ENCODE results near the gene SIX2. TPM values are rescaled to one million over a fixed set of nuclear protein-coding genes. Genes with fewer than 3 reads are reported as not detected.

Gene SIX2
- total RNA-seq, 6 experiments from 2014 or later = not detected

DNA sequence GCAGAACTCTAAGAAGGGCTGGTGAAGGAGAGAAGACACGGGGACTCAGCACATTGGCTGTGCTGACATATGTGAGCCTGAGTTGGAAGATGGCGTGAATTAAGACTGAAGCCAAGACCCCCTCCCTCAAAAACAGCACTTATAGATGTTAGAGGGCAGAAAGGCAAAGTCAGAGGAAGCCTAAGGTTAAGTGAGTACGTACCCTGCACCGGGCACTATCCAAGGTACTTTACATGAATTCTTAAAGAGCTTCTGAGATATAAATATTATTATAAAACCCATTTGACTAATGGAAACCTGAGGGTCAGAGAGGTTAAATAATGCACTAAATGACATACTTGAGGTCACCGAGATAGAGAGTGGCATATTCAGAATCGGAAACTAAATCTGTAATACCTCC, 42.2 kb downstream of the SIX2 start:
- Mint-ChIP-seq H3K36me3 (ENCODE audit: low read depth) (no peaks in the 10 kb centered on the region), H3K9me3 (no peaks in the 10 kb centered on the region), H3K27ac (no peak overlapping the region), H3K4me3 (no peak overlapping the region), H3K27me3 (ENCODE audit: insufficient read depth) (peaks cover 21% of the 10 kb centered on the region), H3K4me1 (ENCODE audit: low read depth) (peaks cover 14% of the 10 kb centered on the region)
- DNase-seq = no peak
- TF ChIP-seq, protein P1, sequence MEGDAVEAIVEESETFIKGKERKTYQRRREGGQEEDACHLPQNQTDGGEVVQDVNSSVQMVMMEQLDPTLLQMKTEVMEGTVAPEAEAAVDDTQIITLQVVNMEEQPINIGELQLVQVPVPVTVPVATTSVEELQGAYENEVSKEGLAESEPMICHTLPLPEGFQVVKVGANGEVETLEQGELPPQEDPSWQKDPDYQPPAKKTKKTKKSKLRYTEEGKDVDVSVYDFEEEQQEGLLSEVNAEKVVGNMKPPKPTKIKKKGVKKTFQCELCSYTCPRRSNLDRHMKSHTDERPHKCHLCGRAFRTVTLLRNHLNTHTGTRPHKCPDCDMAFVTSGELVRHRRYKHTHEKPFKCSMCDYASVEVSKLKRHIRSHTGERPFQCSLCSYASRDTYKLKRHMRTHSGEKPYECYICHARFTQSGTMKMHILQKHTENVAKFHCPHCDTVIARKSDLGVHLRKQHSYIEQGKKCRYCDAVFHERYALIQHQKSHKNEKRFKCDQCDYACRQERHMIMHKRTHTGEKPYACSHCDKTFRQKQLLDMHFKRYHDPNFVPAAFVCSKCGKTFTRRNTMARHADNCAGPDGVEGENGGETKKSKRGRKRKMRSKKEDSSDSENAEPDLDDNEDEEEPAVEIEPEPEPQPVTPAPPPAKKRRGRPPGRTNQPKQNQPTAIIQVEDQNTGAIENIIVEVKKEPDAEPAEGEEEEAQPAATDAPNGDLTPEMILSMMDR (IDR thresholded peaks at IDR 0.05) = no peak

DNA sequence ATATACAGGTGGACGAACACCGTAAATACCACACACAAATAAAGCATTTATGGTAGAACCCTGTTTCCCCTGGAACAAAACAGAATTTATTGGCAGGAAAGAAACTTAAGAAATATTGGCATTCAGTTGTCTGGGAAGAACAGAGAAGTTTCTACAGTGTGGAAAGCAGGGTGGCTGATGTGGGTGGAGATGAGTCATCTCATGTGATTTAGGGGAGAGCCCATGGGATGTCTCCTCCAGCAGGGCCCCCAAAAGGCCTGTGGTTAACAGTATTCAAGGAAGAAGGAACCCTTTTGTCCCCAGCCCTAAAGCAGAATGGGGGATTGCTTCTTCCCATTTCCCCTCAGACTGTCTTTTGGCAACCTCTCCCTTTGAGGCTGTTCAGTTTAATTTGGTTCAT, 43.6 kb downstream of the SIX2 start:
- H3K27me3 Mint-ChIP-seq (ENCODE audit: insufficient read depth) = peaks cover 20% of the 10 kb centered on the region
- H3K4me3 Mint-ChIP-seq = no peak overlapping the region
- TF ChIP-seq, protein P1 (IDR thresholded peaks at IDR 0.05) = no peak
- H3K27ac Mint-ChIP-seq = no peak overlapping the region
- H3K4me1 Mint-ChIP-seq (ENCODE audit: low read depth) = peaks cover 6% of the 10 kb centered on the region
- no peaks in the 10 kb centered on the region for H3K9me3 Mint-ChIP-seq
- H3K36me3 Mint-ChIP-seq (ENCODE audit: low read depth) = no peaks in the 10 kb centered on the region
- DNase-seq = no peak

DNA sequence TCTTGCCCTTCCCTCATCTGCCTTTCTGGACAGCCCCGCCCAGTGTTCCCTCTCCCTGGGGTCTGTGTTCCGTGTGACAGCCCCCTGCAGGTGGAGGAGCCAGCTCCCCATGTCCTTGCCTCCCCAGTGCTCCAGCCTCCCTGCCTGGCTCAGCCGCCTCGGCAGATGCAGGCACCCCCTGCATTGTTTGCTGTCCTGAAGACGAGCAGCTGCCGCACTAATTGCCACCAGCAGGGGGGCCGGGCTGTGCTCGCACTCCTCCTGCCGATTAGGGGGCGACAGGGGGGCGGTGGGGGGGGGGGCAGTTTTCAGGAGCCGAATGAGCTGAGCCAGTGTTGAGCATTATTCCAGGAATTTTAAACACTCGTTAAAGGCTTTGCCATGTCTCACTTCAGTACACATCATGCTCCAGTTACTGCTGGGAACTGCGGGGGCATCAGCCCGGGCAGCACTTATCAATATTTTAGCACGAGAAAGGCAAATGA, 44.5 kb downstream of the SIX2 start:
- DNase-seq = no peak
- Mint-ChIP-seq H3K27me3 (ENCODE audit: insufficient read depth) (peaks cover 20% of the 10 kb centered on the region), H3K4me3 (no peak overlapping the region), H3K36me3 (ENCODE audit: low read depth) (no peaks in the 10 kb centered on the region), H3K9me3 (no peaks in the 10 kb centered on the region), H3K27ac (no peak overlapping the region), H3K4me1 (ENCODE audit: low read depth) (peaks cover 11% of the 10 kb centered on the region)
- TF ChIP-seq, protein P1 (IDR thresholded peaks at IDR 0.05) = peak; percentile 66

DNA sequence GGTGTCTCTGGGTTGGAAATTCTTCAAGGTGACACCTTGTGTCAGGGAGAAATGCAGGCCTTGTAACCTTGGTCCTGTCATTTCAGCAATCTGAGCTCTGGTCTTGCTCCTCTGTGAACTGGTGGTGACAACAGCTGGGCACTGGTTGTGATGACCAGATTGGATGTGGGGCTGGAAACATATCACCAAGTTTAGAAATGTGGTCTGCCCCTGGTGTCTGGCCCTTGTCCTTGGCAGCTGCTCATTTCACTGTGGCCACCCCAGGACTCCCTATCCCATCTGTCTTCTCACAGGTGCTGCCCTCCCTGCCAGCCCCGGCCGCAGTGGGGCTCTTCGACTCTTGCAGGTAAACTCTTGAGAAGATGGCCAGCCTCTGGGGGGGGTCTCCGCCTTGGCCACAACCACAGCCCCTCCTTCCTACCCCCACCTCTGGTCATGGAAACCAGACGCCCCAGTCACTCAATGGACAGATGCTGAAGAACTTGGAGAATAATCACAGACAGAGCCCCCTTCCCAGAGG, 47.0 kb downstream of the SIX2 start:
- no peaks in the 10 kb centered on the region for H3K9me3 Mint-ChIP-seq
- peaks cover 32% of the 10 kb centered on the region for H3K4me1 Mint-ChIP-seq (ENCODE audit: low read depth)
- TF ChIP-seq, protein P1 (IDR thresholded peaks at IDR 0.05) = no peak
- no peak overlapping the region for H3K4me3 Mint-ChIP-seq
- H3K36me3 Mint-ChIP-seq (ENCODE audit: low read depth) = no peaks in the 10 kb centered on the region
- no peak overlapping the region for H3K27ac Mint-ChIP-seq
- H3K27me3 Mint-ChIP-seq (ENCODE audit: insufficient read depth) = peaks cover 19% of the 10 kb centered on the region
- DNase-seq = no peak

GRCh38 chr2:44960871-44961270, 48.4 kb downstream of the SIX2 start:
- H3K9me3 Mint-ChIP-seq = no peaks in the 10 kb centered on the region
- DNase-seq = no peak
- no peak overlapping the region for H3K4me3 Mint-ChIP-seq
- H3K27me3 Mint-ChIP-seq (ENCODE audit: insufficient read depth) = peaks cover 15% of the 10 kb centered on the region
- H3K27ac Mint-ChIP-seq = no peak overlapping the region
- no peaks in the 10 kb centered on the region for H3K36me3 Mint-ChIP-seq (ENCODE audit: low read depth)
- H3K4me1 Mint-ChIP-seq (ENCODE audit: low read depth) = peaks cover 37% of the 10 kb centered on the region
- TF ChIP-seq, protein P1 (IDR thresholded peaks at IDR 0.05) = no peak

All from HFFc6 (cell line).